ENCODE results near the gene MXRA7. TPM values are rescaled to one million over a fixed set of nuclear protein-coding genes. Genes with fewer than 3 reads are reported as not detected.

Gene MXRA7
- total RNA-seq, 1 experiment from 2014 or later: 77.9 TPM

- DNase-seq (ENCODE audit: low read depth, low spot score) (no peak), ATAC-seq (no peak)
- H3K4me1 ChIP-seq (ENCODE audit: control insufficient read depth, insufficient read depth, low read length): peaks cover 26% of the 10 kb centered on the region
Measured at GRCh38 chr17:76660656-76661042, 50.1 kb downstream of the MXRA7 start.

GRCh38 chr17:76659928-76660655 is 50.7 kb downstream of the MXRA7 start:
- Histone ChIP-seq H3K27me3 (ENCODE audit: control insufficient read depth, insufficient read depth, low read length) (no peaks in the 10 kb centered on the region), H3K36me3 (ENCODE audit: control insufficient read depth, insufficient read depth, low read length) (no peaks in the 10 kb centered on the region), H3K9me3 (ENCODE audit: control insufficient read depth, insufficient read depth, low read depth, low read length) (no peaks in the 10 kb centered on the region), H3K27ac (ENCODE audit: low read length) (peak overlapping the region; percentile 46; the same call in 1 of the 2 replicates), H3K4me3 (ENCODE audit: low read depth in 2 of 2, low read length in 2 of 2) (no peak overlapping the region), H3K4me1 (ENCODE audit: control insufficient read depth, insufficient read depth, low read length) (peaks cover 26% of the 10 kb centered on the region)
- intact Hi-C loops (cut with micrococcal nuclease; ENCODE audit: unreplicated experiment) (no loop called here), in situ Hi-C loops (cut with HindIII; ENCODE audit: low pct_unique_long_range_greater_than_20kb, low sequenced_read_pairs) (no loop called here)
- ATAC-seq: peak; percentile 85
- no TSS peak for BruUV-seq (replicated peaks)
- ChIA-PET CTCF (interaction anchor here (0.6 kb wide), 1 partner anchor 59 kb away, joined by 4 read pairs; no protein-coding TSS in a partner anchor), POLR2A (interaction anchor here (0.6 kb wide), 2 partner anchors 56 to 104 kb away, joined by 3 to 14 read pairs; no protein-coding TSS in a partner anchor)
- no peak for DNase-seq (ENCODE audit: low read depth, low spot score)
- TF ChIP-seq SIN3A (IDR thresholded peaks at IDR 0.05; ENCODE audit: borderline replicate concordance, insufficient read depth, low read depth, low read length) (no peak), CTCF (IDR thresholded peaks at IDR 0.05) (no peak), TCF7L2 (IDR thresholded peaks at IDR 0.05; ENCODE audit: low read depth, low read length) (no peak; the same call in 1 of the 2 replicates), POLR2AphosphoS5 (IDR thresholded peaks at IDR 0.05; ENCODE audit: low read depth, low read length) (no peak)

More at GRCh38 chr17:76660656-76661042, 50.1 kb downstream of the MXRA7 start:
- ChIA-PET CTCF (interaction anchor here (0.6 kb wide), 1 partner anchor 59 kb away, joined by 4 read pairs; no protein-coding TSS in a partner anchor), POLR2A (interaction anchor here (0.6 kb wide), 1 partner anchor 104 kb away, joined by 3 read pairs; no protein-coding TSS in a partner anchor)
- no TSS peak for BruUV-seq (replicated peaks)
- H3K9me3 ChIP-seq (ENCODE audit: control insufficient read depth, insufficient read depth, low read depth, low read length): no peaks in the 10 kb centered on the region
- in situ Hi-C loops (cut with HindIII; ENCODE audit: low pct_unique_long_range_greater_than_20kb, low sequenced_read_pairs) (no loop called here), intact Hi-C loops (cut with micrococcal nuclease; ENCODE audit: unreplicated experiment) (no loop called here)
- no peak overlapping the region for H3K4me3 ChIP-seq (ENCODE audit: low read depth in 2 of 2, low read length in 2 of 2)
- no peaks in the 10 kb centered on the region for H3K36me3 ChIP-seq (ENCODE audit: control insufficient read depth, insufficient read depth, low read length)
- no peaks in the 10 kb centered on the region for H3K27me3 ChIP-seq (ENCODE audit: control insufficient read depth, insufficient read depth, low read length)
- 0 out of 2 replicates have a peak overlapping the region, but pooled peaks have one; percentile 14 for H3K27ac ChIP-seq (ENCODE audit: low read length)
- no peak for TF ChIP-seq REST (IDR thresholded peaks at IDR 0.05; ENCODE audit: insufficient read depth in 1 of 2, low read depth in 2 of 2, low read length in 1 of 2)
- TF ChIP-seq TCF7L2 (IDR thresholded peaks at IDR 0.05; ENCODE audit: low read depth, low read length): no peak
- TF ChIP-seq SIN3A (IDR thresholded peaks at IDR 0.05; ENCODE audit: borderline replicate concordance, insufficient read depth, low read depth, low read length): no peak
- no peak for TF ChIP-seq CTCF (IDR thresholded peaks at IDR 0.05)
- no peak for TF ChIP-seq POLR2AphosphoS5 (IDR thresholded peaks at IDR 0.05; ENCODE audit: low read depth, low read length)

All from Panc1 (cell line).